T47D (cell line): ENCODE results near the gene FOXA2.
"Not testable (repeated sequence)": the region's sequence is repeated elsewhere in the genome, so short reads cannot be mapped to it uniquely, and the experiment has no call there.

Experiments
- DNase-seq, 2 experiments: peaks; one replicate each; pipeline versions ENCODE4 v3.0.0 to v3.0.0-alpha.2; 2011 to 2012; ENCODE audit warnings: low read depth in 1 of 2, low spot score in 1 of 2
- JUND ChIP-seq: IDR thresholded peaks from 2 replicates; pipeline ENCODE4 v1.6.1; 2012; ENCODE audit warnings: low read depth
- in situ Hi-C: cut with HindIII; loops from 2 replicates; pipeline ENCODE4 v1.10.0; 2016; ENCODE audit warnings: low sequenced_read_pairs, low pct_unique_long_range_greater_than_20kb

FOXA2 gene

DNA sequence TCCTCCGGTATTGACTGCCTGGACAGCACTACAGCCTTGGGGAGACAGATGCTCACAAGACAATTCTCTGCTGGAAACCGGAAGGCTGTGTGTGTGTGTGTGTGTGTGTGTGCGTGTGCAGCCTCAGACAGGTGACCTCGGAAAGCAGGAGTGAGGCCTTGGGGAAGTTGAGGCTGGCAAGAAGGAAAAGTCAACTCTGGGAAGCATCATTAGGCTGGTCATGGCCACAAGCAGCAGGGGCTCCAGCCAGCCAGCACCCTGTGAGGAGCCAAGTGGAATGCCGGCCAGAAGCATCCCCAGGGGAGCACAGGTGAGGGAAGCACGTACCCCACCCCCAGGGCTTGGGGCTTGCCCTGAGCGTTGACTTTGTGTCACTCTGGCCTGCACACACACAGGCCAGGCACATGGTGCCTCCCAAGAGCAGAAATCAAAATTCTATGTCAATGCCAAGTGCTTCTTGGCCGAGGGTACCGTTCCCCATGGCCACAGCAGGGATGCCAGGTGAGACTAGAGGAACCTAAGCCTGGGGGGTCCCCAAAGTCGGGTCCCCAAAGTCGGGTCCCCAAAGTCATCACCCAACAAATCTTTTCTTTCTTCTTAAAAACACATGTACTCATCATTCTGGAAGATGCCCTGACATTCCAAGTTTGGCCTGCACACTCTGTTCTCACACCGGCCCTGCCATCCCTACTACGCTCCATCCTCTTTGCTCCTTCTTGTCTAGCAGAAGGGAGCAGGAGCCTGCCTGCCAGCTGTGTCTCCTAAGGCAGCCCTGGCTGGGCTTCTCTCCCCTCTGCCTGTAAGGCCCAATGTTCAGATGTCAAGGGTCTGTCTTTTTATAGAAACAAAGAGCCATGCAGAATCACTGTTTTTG, 26.7 kb downstream of the FOXA2 start:
- no peak for DNase-seq
- in situ Hi-C loops, result no loop called here
- no peak for TF ChIP-seq JUND

DNA sequence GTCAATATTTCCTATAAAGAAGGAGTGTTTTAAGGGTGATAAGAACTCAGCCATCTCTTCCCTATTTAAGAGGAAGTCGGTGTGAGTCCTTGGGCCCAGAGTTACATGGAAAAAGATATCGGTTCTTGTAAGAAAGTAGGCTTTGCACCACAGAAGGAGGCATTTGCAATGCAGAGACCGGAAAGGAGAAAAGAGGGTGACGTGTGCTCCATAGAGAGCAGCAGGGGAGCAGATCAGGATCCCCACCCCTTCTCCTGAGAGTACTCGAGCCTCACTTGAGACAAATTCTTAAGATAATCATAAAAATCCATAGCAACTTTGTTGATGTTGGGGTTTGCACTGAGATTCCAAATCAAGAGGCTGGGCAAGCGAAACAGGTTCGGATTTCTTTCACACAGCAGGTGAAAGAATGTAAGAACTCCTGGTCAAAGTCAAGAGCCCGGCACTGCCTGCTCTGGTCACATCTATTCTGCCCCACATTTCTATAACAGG, 27.8 kb downstream of the FOXA2 start:
- DNase-seq, result no peak
- in situ Hi-C loops, result no loop called here
- TF ChIP-seq JUND, result no peak

DNA sequence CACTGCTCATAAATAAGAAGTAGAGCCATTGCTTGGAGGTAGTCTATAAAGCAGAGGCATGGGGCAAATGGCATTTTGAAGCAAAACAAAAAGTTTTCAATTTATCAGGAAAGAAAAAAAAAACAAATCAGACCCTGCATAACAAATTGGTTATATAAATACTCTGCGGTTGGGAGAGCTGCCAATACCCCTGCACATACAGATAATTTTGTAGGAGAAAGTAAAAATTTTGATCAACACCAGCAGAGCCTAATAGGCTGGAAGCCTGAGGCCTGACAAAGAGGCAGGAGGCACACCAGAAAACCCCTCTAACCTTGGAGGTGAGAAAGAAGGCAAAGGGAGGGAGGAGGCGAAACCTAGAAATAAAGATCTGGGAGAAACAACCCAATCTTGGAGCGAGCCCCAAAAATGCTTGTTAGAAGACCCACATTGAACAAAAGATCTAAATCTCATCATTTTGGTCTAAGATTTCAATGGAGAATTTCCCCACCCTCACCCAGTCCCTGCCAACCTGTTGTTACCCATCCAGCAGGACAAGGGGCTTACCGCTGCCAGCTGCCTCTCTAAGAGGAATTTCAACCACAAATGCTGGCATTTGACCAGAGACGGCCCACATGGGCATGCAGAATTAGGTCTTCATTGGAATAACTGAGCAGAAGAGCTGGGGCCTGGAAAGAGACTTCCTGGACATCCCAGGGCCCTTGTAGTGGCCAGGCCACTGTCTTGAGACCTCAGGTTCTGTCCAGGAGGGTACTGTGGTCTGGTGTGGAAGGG, 28.4 kb downstream of the FOXA2 start:
- TF ChIP-seq JUND, result no peak
- no peak for DNase-seq
- in situ Hi-C loops, result no loop called here

DNA sequence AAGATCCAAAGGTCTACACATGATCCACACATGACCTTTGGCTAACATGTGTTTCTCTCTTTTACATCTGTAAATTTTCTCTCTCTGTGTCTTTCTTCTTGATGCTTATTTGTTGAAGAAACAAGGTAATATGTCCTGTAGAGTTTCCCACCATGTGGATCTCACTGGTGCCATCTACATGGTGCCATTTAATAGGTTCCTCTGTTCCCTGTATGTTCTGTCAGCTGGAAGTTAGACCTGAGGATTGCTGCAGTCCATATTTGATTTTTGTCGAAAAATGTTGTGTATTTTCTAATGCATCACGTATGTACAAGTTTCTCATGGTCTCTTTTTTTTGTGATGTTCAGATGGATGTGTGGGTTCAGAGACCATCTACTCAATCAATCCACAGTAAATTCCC, 30.0 kb downstream of the FOXA2 start:
- TF ChIP-seq JUND, result no peak
- in situ Hi-C loops, result no loop called here
- no peak for DNase-seq

DNA sequence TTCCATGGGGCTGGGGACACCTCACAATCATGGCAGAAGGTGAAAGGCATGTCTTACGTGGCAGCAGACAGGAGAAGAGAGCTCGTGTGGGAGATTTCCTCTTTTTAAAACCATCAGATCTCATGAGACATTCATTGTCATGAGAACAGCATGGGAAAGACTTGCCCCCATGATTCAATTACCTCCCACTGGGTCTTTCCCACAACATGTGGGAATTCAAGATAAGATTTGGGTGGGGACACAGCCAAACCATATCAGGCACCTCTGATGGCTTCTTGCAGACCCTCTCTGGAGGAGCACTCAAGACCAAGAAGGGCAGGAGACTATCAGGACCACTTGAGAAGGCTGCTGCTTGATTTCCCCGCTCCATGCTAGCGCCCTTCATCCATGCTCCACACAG, 33.9 kb downstream of the FOXA2 start:
- in situ Hi-C loops, DNase-seq: not testable (repeated sequence)

DNA sequence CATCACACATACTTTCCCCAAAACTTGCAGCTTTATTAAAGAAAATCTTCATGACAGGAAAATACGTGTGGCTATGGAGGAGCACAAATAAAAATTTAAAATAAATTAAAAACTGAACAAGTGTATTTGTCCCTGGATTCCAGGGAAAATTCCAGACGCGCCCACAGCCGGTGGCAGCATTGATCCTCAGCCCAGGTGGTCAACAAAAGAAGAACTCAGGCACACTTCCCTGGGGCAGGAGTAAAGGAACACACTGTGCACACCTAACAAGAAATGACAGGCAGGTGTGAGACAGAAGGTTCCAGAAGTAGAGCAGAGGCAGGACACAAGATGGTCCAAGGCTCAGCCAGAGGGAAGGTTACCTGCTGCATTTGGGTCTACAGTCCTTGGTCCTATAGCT, 36.3 kb downstream of the FOXA2 start:
- in situ Hi-C loops, result no loop called here
- no peak for TF ChIP-seq JUND
- no peak for DNase-seq

DNA sequence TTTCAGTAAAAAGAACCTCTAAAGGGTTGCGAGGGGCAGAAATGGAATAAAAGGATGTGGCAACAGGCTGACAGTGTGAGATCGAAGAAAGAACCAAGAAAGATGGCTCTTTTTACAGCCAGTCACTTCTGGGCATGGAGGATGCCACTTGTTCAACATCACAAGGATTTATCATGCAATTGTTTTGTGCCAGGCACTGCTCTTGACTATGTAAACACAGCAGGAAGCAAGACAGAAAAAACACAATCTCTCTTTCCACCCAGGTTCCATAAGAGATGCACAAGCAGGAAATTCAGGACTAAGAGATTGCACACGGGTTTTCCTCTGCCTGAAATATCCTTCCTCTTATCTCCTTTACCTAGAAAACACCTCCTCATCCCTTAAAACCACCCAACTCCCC, 38.0 kb downstream of the FOXA2 start:
- in situ Hi-C loops, result no loop called here

DNA sequence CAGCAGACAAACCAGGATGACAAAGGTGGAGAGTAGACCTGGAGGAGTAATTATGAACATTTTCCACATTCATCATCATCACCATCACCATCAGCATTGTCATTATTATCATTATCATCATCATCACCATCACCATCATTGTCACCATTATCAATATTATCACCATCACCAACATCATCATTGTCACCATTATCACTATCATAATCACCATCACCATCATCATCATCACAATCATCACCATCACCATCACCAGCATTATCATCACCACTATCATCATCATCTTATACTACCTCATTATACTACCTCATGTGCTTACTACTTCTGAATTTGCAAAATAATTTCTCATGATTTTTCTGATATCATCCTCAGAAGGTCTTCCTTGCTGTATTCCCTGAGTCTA, 39.3 kb downstream of the FOXA2 start:
- no peak for TF ChIP-seq JUND
- in situ Hi-C loops, result no loop called here
- DNase-seq, result no peak

More for the DNA sequence above, 38.0 kb downstream of the FOXA2 start:
- TF ChIP-seq JUND, result no peak
- no peak for DNase-seq

DNA sequence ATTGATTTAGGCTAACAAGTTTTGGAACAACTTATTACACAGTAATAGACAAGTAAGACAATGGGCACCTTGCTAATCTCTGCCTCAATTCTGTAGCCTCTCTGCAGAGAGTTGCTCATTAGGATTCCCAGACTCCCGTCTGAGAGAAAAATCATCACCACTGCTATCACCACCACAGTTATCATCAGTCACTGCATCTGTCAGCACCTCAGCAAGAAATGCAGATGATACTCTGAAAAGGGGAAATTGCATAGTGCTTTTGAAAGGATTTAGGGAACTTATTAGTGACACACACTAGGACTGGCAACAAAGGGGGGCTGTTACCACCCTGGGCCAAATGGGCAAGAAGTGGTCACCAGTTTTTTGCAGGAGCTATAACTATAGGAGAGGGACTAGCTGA, 39.9 kb downstream of the FOXA2 start:
- in situ Hi-C loops, result no loop called here
- no peak for DNase-seq
- TF ChIP-seq JUND, result no peak

DNA sequence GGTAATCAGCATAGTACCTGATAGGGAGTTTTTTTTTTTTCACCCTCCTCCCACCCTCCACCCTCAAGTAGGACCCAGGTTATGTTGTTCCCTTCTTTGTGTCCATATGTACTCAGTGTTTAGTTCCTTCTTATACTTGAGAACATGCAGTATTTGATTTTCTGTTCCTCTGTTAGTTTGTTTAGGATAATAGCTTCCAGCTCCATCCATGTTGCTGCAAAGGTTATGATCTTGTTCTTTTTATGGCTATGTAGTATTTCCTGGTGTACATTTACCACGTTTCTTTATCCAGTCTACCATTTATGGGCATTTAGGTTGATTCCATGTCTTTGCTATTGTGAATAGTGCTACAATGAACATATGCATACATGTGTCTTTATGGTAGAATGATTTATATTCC, 41.9 kb downstream of the FOXA2 start:
- in situ Hi-C loops, result no loop called here
- DNase-seq, result no peak
- TF ChIP-seq JUND, result no peak

DNA sequence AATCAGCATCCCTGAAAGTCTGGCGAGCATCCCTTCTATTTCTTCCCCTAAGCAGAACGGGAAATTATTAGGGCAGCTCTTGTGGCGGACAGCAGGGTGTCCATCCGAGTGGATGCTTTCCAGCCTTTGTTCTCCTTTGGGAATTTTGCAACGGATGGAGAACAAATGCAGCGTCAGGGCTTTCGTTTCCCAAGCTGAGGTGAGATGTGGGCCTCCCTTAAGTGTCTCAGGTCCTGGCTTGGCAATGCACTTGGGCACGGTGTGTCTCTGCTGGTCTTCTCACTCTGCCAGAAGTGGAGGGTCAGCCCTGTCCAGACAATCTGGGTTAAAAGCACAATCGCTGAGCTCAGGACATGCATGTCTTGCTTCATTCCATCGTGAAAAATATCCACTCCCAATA, 43.5 kb downstream of the FOXA2 start:
- in situ Hi-C loops, result no loop called here
- no peak for DNase-seq

DNA sequence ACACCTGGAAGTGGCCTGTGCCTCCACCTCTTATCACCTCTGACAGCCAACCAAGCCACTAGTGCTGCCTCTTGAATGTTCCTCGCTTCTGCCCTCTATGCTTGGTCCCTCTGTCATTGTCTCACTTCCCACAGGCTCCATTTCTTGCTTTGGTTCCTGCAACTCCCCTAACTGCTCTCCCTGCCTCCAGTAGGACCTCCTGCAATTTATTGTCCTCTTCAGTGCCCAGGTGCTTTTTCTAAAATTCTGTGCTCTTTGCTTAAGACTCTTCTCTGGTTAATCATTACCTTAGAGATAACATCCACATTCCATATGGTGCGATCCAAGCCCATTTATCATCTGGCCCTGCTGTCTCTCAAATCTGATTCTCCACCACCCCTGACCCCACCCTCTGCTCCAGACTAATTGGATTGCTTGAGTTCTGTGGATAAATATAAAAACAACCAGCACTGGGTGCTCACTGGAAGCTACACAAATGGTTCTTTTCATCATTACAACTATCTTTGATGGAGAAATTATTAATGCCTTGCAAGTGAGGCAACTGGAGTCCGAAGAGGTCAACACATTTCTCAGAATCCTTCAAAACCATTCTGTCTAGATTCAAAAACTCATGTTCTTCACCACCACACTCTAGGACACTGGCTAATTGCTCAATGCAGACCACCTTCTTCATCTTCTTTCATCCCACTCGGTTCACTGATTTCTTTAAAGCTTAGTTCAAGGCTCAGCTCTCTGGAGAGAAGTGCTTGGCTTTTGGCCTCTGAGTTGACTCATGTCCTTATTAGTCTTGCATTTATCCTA, 47.2 kb downstream of the FOXA2 start:
- in situ Hi-C loops, result no loop called here
- TF ChIP-seq JUND, result no peak
- no peak for DNase-seq

More for the DNA sequence above, 43.5 kb downstream of the FOXA2 start:
- TF ChIP-seq JUND, result no peak
